Thyroid gland (tissue), 4 donors: Measurements from ENCODE around the gene APBB1IP.

Experiments used
- POLR2A ChIP-seq, 2 donors: fragments of 450-650 bp; IDR thresholded peaks; one replicate each; pipeline ENCODE4 v1.6.1; 2017; ENCODE audit warnings: antibody characterized with exemption in 2 of 2, mild to moderate bottlenecking in 2 of 2, moderate library complexity in 1 of 2
- TF ChIP-seq, protein P1 (sequence below), 6 experiments: fragments of 200-600 bp in 3 of 6; fragments of 450-650 bp in 3 of 6; sonication (generic) in 3 of 6; IDR thresholded peaks; one replicate each; pipeline ENCODE4 v1.5.1; 2016 to 2019; ENCODE audit warnings: antibody characterized with exemption in 6 of 6, mild to moderate bottlenecking in 2 of 6, inconsistent platforms in 1 of 6, moderate library complexity in 1 of 6

GRCh38 chr10:26478061-26478460 is 39.9 kb downstream of the APBB1IP start:
- TF ChIP-seq, protein P1, sequence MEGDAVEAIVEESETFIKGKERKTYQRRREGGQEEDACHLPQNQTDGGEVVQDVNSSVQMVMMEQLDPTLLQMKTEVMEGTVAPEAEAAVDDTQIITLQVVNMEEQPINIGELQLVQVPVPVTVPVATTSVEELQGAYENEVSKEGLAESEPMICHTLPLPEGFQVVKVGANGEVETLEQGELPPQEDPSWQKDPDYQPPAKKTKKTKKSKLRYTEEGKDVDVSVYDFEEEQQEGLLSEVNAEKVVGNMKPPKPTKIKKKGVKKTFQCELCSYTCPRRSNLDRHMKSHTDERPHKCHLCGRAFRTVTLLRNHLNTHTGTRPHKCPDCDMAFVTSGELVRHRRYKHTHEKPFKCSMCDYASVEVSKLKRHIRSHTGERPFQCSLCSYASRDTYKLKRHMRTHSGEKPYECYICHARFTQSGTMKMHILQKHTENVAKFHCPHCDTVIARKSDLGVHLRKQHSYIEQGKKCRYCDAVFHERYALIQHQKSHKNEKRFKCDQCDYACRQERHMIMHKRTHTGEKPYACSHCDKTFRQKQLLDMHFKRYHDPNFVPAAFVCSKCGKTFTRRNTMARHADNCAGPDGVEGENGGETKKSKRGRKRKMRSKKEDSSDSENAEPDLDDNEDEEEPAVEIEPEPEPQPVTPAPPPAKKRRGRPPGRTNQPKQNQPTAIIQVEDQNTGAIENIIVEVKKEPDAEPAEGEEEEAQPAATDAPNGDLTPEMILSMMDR (IDR thresholded peaks at IDR 0.05): no peak
- no peak for TF ChIP-seq POLR2A (IDR thresholded peaks at IDR 0.05)
